H1 (cell line): ENCODE results near the gene IRGC. TPM values are rescaled to one million over a fixed set of nuclear protein-coding genes. Genes with fewer than 3 reads are reported as not detected.

Experiments
- CTCF ChIA-PET: fragments of 300-600 bp; sonication (Branson Sonifier 250); formaldehyde crosslinking; loops from one replicate; lab custom pipeline; 2021; ENCODE audit not compliant: partially characterized antibody; lab: Charles Lee
- POLR2A ChIA-PET: fragments of 300-600 bp; sonication (Branson Sonifier 250); formaldehyde crosslinking; loops from one replicate; lab custom pipeline; 2021; ENCODE audit warnings: inconsistent platforms; ENCODE audit not compliant: partially characterized antibody; lab: Charles Lee
- DNase-seq, 2 experiments: peaks; one replicate each; pipeline versions ENCODE4 v3.0.0 to v3.0.0-alpha.2; 2010 to 2022; ENCODE audit warnings: low spot score in 2 of 2, low read depth in 1 of 2, mixed read lengths in 1 of 2
- FAIRE-seq: peaks from 2 replicates; lab custom pipeline; 2011; peaks lifted over from hg19 to GRCh38; lab: Jason Lieb, UNC
- H2AFZ ChIP-seq: 2 replicates; pipeline ENCODE4 v1.8.1; 2012; ENCODE audit warnings: low read length, inconsistent platforms
- H2AK5ac ChIP-seq: 2 replicates; pipeline ENCODE4 v1.6.1; 2013; ENCODE audit warnings: low read depth, low read length
- H2BK120ac ChIP-seq: replicated peaks from 2 replicates; pipeline ENCODE3; 2013; ENCODE audit warnings: low read depth, low read length, inconsistent platforms
- H2BK12ac ChIP-seq: 2 replicates; pipeline ENCODE4 v1.6.1; 2013; ENCODE audit warnings: low read depth, low read length
- H2BK15ac ChIP-seq: 2 replicates; pipeline ENCODE4 v1.6.1; 2013; ENCODE audit warnings: low read length
- H2BK20ac ChIP-seq: 2 replicates; pipeline ENCODE4 v1.6.1; 2013; ENCODE audit warnings: low read length
- H2BK5ac ChIP-seq: 2 replicates; pipeline ENCODE4 v1.6.1; 2013; ENCODE audit warnings: low read depth, low read length
- H3K14ac ChIP-seq: 2 replicates; pipeline ENCODE4 v1.6.1; 2013; ENCODE audit warnings: inconsistent platforms; ENCODE audit not compliant: insufficient read length
- H3K18ac ChIP-seq: 2 replicates; pipeline ENCODE4 v1.6.1; 2013; ENCODE audit warnings: low read length; ENCODE audit errors: extremely low read depth
- H3K23ac ChIP-seq: 2 replicates; pipeline ENCODE4 v1.6.1; 2013; ENCODE audit warnings: inconsistent platforms; ENCODE audit not compliant: insufficient read length
- H3K23me2 ChIP-seq: 2 replicates; pipeline ENCODE4 v1.6.1; 2013; ENCODE audit warnings: low read depth, low read length
- H3K27ac ChIP-seq: 2 replicates; pipeline ENCODE4 v1.6.1; 2011; ENCODE audit warnings: low read depth, low read length, inconsistent platforms
- H3K27me3 ChIP-seq, 4 experiments: replicated peaks in 1 of 4; 1 replicate in 1 of 4; 2 replicates in 3 of 4; pipeline versions ENCODE4 v1.6.1 to v1.8.1; 2011 to 2013; ENCODE audit warnings: low read length in 3 of 4, mild to moderate bottlenecking in 3 of 4, inconsistent platforms in 2 of 4, mixed read lengths in 2 of 4, moderate library complexity in 1 of 4; ENCODE audit not compliant: control insufficient read depth in 3 of 4, insufficient read depth in 3 of 4; ENCODE audit errors: extremely low read depth in 1 of 4
- H3K36me3 ChIP-seq, 4 experiments: 2 replicates each; pipeline versions ENCODE4 v1.6.1 to v1.8.1; 2011 to 2013; ENCODE audit warnings: mild to moderate bottlenecking in 4 of 4, low read length in 3 of 4, moderate library complexity in 2 of 4, control low read depth in 1 of 4, inconsistent platforms in 1 of 4; ENCODE audit not compliant: insufficient read depth in 4 of 4, control insufficient read depth in 2 of 4
- H3K4ac ChIP-seq: replicated peaks from 2 replicates; pipeline ENCODE3; 2013; ENCODE audit warnings: low read length, low read depth, mixed read lengths, inconsistent platforms; ENCODE audit not compliant: insufficient read length
- H3K4me1 ChIP-seq, 4 experiments: replicated peaks in 1 of 4; 1 replicate in 1 of 4; 2 replicates in 3 of 4; pipeline versions ENCODE4 v1.6.1 to v1.8.1; 2011 to 2013; ENCODE audit warnings: low read length in 3 of 4, inconsistent platforms in 2 of 4, mixed read lengths in 1 of 4; ENCODE audit not compliant: insufficient read depth in 4 of 4, control insufficient read depth in 3 of 4
- H3K4me2 ChIP-seq, 2 experiments: 2 replicates each; pipeline versions ENCODE4 v1.6.1 to v1.8.1; 2011 to 2013; ENCODE audit warnings: low read depth in 2 of 2, low read length in 2 of 2, control low read depth in 1 of 2, inconsistent platforms in 1 of 2, mild to moderate bottlenecking in 1 of 2; ENCODE audit not compliant: insufficient read depth in 1 of 2
- H3K4me3 ChIP-seq, 4 experiments: fragments of 200-600, 300-600 bp in 1 of 4; sonication (generic), shearing (Covaris generic), sonication (Bioruptor Twin) in 1 of 4; 2 replicates each; pipeline versions ENCODE4 v1.5.1 to v1.8.1; 2011 to 2016; ENCODE audit warnings: low read length in 4 of 4, low read depth in 3 of 4, control low read depth in 2 of 4, inconsistent platforms in 2 of 4, mild to moderate bottlenecking in 2 of 4, mixed read lengths in 1 of 4, moderate library complexity in 1 of 4; ENCODE audit not compliant: insufficient read depth in 2 of 4; ENCODE audit errors: extremely low read depth in 1 of 4
- H3K56ac ChIP-seq: replicated peaks from 2 replicates; pipeline ENCODE3; 2013; ENCODE audit warnings: low read depth, mild to moderate bottlenecking, mixed read lengths, low read length, inconsistent platforms; ENCODE audit not compliant: insufficient read length
- H3K79me1 ChIP-seq: 2 replicates; pipeline ENCODE4 v1.6.1; 2013; ENCODE audit warnings: low read depth, low read length, control low read depth
- H3K79me2 ChIP-seq, 2 experiments: 2 replicates each; pipeline versions ENCODE4 v1.6.1 to v1.8.1; 2012 to 2013; ENCODE audit warnings: low read length in 2 of 2, mild to moderate bottlenecking in 2 of 2, inconsistent platforms in 1 of 2; ENCODE audit not compliant: insufficient read depth in 2 of 2, control insufficient read depth in 1 of 2
- H3K9ac ChIP-seq, 4 experiments: replicated peaks in 1 of 4; 1 replicate in 1 of 4; 2 replicates in 3 of 4; pipeline versions ENCODE4 v1.6.1 to v1.8.1; 2011 to 2013; ENCODE audit warnings: low read depth in 3 of 4, low read length in 3 of 4, control low read depth in 2 of 4, mild to moderate bottlenecking in 2 of 4, moderate library complexity in 2 of 4, inconsistent platforms in 1 of 4; ENCODE audit errors: extremely low read depth in 1 of 4
- H3K9me3 ChIP-seq, 2 experiments: 2 replicates each; pipeline versions ENCODE4 v1.6.1 to v1.8.1; 2012 to 2013; ENCODE audit warnings: mild to moderate bottlenecking in 2 of 2, moderate library complexity in 2 of 2, control low read depth in 1 of 2, inconsistent platforms in 1 of 2, low read depth in 1 of 2, low read length in 1 of 2, mixed read lengths in 1 of 2; ENCODE audit not compliant: insufficient read depth in 2 of 2
- H4K20me1 ChIP-seq, 2 experiments: replicated peaks in 1 of 2; 2 replicates each; pipeline versions ENCODE3 to v1.8.1; 2011 to 2013; ENCODE audit warnings: inconsistent platforms in 2 of 2, low read length in 2 of 2, mild to moderate bottlenecking in 1 of 2; ENCODE audit not compliant: insufficient read depth in 2 of 2, control insufficient read depth in 1 of 2
- H4K5ac ChIP-seq: 2 replicates; pipeline ENCODE4 v1.6.1; 2013; ENCODE audit warnings: low read length, low read depth, mixed read lengths, inconsistent platforms; ENCODE audit not compliant: insufficient read length
- H4K8ac ChIP-seq: 2 replicates; pipeline ENCODE4 v1.8.0; 2013; ENCODE audit warnings: mild to moderate bottlenecking, moderate library complexity, low read length, inconsistent platforms; ENCODE audit not compliant: insufficient read depth; ENCODE audit errors: extremely low read depth
- H4K91ac ChIP-seq: replicated peaks from 2 replicates; pipeline ENCODE3; 2013; ENCODE audit warnings: low read length, mixed read lengths, inconsistent platforms; ENCODE audit not compliant: insufficient read length
- ATF3 ChIP-seq: IDR thresholded peaks from 2 replicates; pipeline ENCODE4 v1.6.1; 2011; ENCODE audit warnings: low read depth, mild to moderate bottlenecking, low read length; ENCODE audit not compliant: insufficient read depth
- BRCA1 ChIP-seq: IDR thresholded peaks from 2 replicates; pipeline ENCODE4 v1.6.1; 2012; ENCODE audit warnings: low read depth, low read length, improper control_type of control experiment
- CEBPB ChIP-seq: IDR thresholded peaks from 2 replicates; pipeline ENCODE4 v1.6.1; 2012; ENCODE audit warnings: low read depth, low read length
- EP300 ChIP-seq, 2 experiments: IDR thresholded peaks; 1 replicate in 1 of 2; 2 replicates in 1 of 2; pipeline ENCODE4 v1.6.1; 2011 to 2012; ENCODE audit warnings: low read depth in 2 of 2, low read length in 2 of 2, mild to moderate bottlenecking in 2 of 2, borderline replicate concordance in 1 of 2, inconsistent platforms in 1 of 2, moderate library complexity in 1 of 2
- GTF2F1 ChIP-seq: IDR thresholded peaks from 2 replicates; pipeline ENCODE4 v1.6.1; 2012; ENCODE audit warnings: low read depth, low read length, improper control_type of control experiment, borderline replicate concordance
- JUND ChIP-seq: IDR thresholded peaks from 2 replicates; pipeline ENCODE4 v1.6.1; 2011; ENCODE audit warnings: mild to moderate bottlenecking, improper control_type of control experiment, low read length
- KDM1A ChIP-seq: fragments of 200-600, 300-600 bp; sonication (generic); IDR thresholded peaks from 2 replicates; pipeline ENCODE4 v1.7.1; 2016; ENCODE audit warnings: mild to moderate bottlenecking, low read length, borderline replicate concordance
- NANOG ChIP-seq: IDR thresholded peaks from 2 replicates; pipeline ENCODE4 v1.6.1; 2011; ENCODE audit warnings: low read length, low read depth, mild to moderate bottlenecking, inconsistent platforms; ENCODE audit not compliant: insufficient read depth, poor library complexity, severe bottlenecking
- PHF8 ChIP-seq: fragments of 200-600 bp; sonication (generic); conservative IDR thresholded peaks from 2 replicates; pipeline ENCODE4 v1.7.1; 2012; ENCODE audit warnings: low read depth, mild to moderate bottlenecking, inconsistent platforms, low read length, moderate library complexity
- RBBP5 ChIP-seq: IDR thresholded peaks from 2 replicates; pipeline ENCODE4 v1.7.1; 2012; ENCODE audit warnings: low read depth, mild to moderate bottlenecking, inconsistent platforms, low read length, moderate library complexity, borderline replicate concordance
- SAP30 ChIP-seq: fragments of 300-600 bp; sonication (generic); IDR thresholded peaks from 2 replicates; pipeline ENCODE4 v1.7.1; 2012; ENCODE audit warnings: low read length, moderate library complexity, mild to moderate bottlenecking, inconsistent platforms; ENCODE audit not compliant: insufficient read depth, insufficient replicate concordance
- SIN3A ChIP-seq, 2 experiments: IDR thresholded peaks in 1 of 2; conservative IDR thresholded peaks in 1 of 2; 2 replicates each; pipeline ENCODE4 v1.6.1; 2011 to 2012; ENCODE audit warnings: low read length in 2 of 2, improper control_type of control experiment in 1 of 2, low read depth in 1 of 2, mild to moderate bottlenecking in 1 of 2
- TBP ChIP-seq: IDR thresholded peaks from 2 replicates; pipeline ENCODE4 v1.6.1; 2011; ENCODE audit warnings: low read depth, low read length, improper control_type of control experiment
- WGBS, 2 experiments: shearing (Covaris generic) in 1 of 2; methylation state at CpG; one replicate each; pipeline versions ENCODE4 v1.1.6 to v1.1.7; 2013 to 2015; ENCODE audit warnings: low lambda C conversion rate in 2 of 2, mixed read lengths in 2 of 2, inconsistent platforms in 1 of 2, low coverage in 1 of 2, missing lambda C conversion rate in 1 of 2; ENCODE audit not compliant: insufficient replicate concordance in 2 of 2, insufficient coverage in 1 of 2, insufficient read length in 1 of 2; ENCODE audit errors: extremely low coverage in 1 of 2, missing lambda C conversion rate in 1 of 2; 5-methylcytosine and 5-hydroxymethylcytosine counted together
- polyA plus RNA-seq, 7 experiments: library from polyadenylated mRNA; depleted of rRNA in 3 of 7; stranded (reverse) in 5 of 7; unstranded in 2 of 7; fragments of >200 nt in 5 of 7; fragments of 200-250 nt in 2 of 7; gene quantifications; 1 replicate in 5 of 7; 2 replicates in 1 of 7; 4 replicates in 1 of 7; pipeline versions ENCODE4 v1.2.1 to v1.2.3, GENCODE V29; 2011 to 2013; ENCODE audit warnings: missing spikeins in 2 of 7, mixed read lengths in 2 of 7
- total RNA-seq: library from RNA; stranded (reverse); fragmentation: NEBNext Ultra II Directional; extraction: Animal tissue kit (Norgen Biotek cat#: 25700); gene quantifications from 2 replicates; pipeline ENCODE4 v1.2.1, GENCODE V29; 2021

Gene IRGC
- total and polyA plus RNA-seq, 2 of the 8 experiments (the other 6 are each of a cell fraction or from before 2014, with no cell fraction given) = not detected

GRCh38 chr19:43675906-43676305 is 40.0 kb upstream of the IRGC start:
- Histone ChIP-seq H3K9ac (no peak overlapping the region), H4K8ac (no peak overlapping the region), H4K20me1 (peaks cover 0 to 2% of the 10 kb centered on the region in 2 experiments), H3K79me2 (no peaks in the 10 kb centered on the region), H2BK20ac (no peak overlapping the region), H3K4me3 (no peak overlapping the region), H2AFZ (peak overlapping the region; percentile 36; the same call in 1 of the 2 replicates), H4K91ac (no peak overlapping the region), H3K56ac (no peak overlapping the region), H3K14ac (no peak overlapping the region), H3K4me1 (peaks cover 0 to 11% (median 7%) of the 10 kb centered on the region in 4 experiments), H2AK5ac (no peak overlapping the region), H3K18ac (no peak overlapping the region), H2BK15ac (peak overlapping the region; percentile 92; the same call in 1 of the 2 replicates), H3K36me3 (no peaks in the 10 kb centered on the region), H3K79me1 (no peaks in the 10 kb centered on the region), H3K23ac (no peak overlapping the region), H2BK12ac (peak overlapping the region; percentile 82; the same call in 1 of the 2 replicates), H3K27ac (no peak overlapping the region), H3K9me3 (no peaks in the 10 kb centered on the region), H2BK5ac (no peak overlapping the region), H4K5ac (no peak overlapping the region), H3K4ac (peak overlapping the region; percentile 51), H2BK120ac (no peak overlapping the region), H3K4me2 (no peak overlapping the region), H3K27me3 (no peaks in the 10 kb centered on the region), H3K23me2 (no peaks in the 10 kb centered on the region)
- FAIRE-seq (no peak), DNase-seq (no peak)
- ChIA-PET CTCF (interaction anchor here (0.8 kb wide), 1 partner anchor 81 kb away, joined by 3 read pairs; no protein-coding TSS in a partner anchor), POLR2A (no interaction called here)
- 90% methylated on average over 11 of the region's 11 CpGs; no CpG with 5 or more reads in 1 of the 2 experiments for WGBS, 2 experiments
- TF ChIP-seq EP300 (IDR thresholded peaks at IDR 0.05; ENCODE audit: borderline replicate concordance in 1 of 2, low read depth in 2 of 2, low read length in 2 of 2) = no peak
- TF ChIP-seq SAP30 = no peak
- TF ChIP-seq JUND = no peak
- TF ChIP-seq CEBPB = no peak
- no peak for TF ChIP-seq TBP
- no peak for TF ChIP-seq BRCA1
- TF ChIP-seq ATF3 = no peak
- no peak for TF ChIP-seq PHF8
- TF ChIP-seq RBBP5 = no peak
- TF ChIP-seq GTF2F1 = no peak
- no peak for TF ChIP-seq KDM1A
- no peak for TF ChIP-seq SIN3A (conservative IDR thresholded peaks at IDR 0.05 in 1 of 2, IDR thresholded peaks at IDR 0.05 in 1 of 2; ENCODE audit: low read depth in 1 of 2, low read length in 2 of 2)
- no peak for TF ChIP-seq NANOG
